Cardiac muscle cell (in vitro differentiated cells and primary cell): ENCODE data around the gene CD48. TPM values are rescaled to one million over a fixed set of nuclear protein-coding genes. Genes with fewer than 3 reads are reported as not detected.
"Not testable (repeated sequence)": the region's sequence is repeated elsewhere in the genome, so short reads cannot be mapped to it uniquely, and the experiment has no call there.

ENCODE experiments used
- DNase-seq, 2 donors: peaks; one replicate each; pipeline versions ENCODE4 v3.0.0 to v3.0.0-alpha.2; 2010 to 2017; ENCODE audit warnings: low read depth in 1 of 2, low spot score in 1 of 2
- H3K27ac ChIP-seq: fragments of 200-600 bp; sonication (generic); 2 replicates; pipeline ENCODE4 v1.5.1; 2016
- H3K27me3 ChIP-seq: fragments of 200-600 bp; sonication (generic); 2 replicates; pipeline ENCODE4 v1.6.0; 2016; ENCODE audit warnings: control low read depth
- H3K36me3 ChIP-seq: fragments of 200-600 bp; sonication (generic); 2 replicates; pipeline ENCODE4 v1.5.1; 2016; ENCODE audit warnings: control low read depth
- H3K4me1 ChIP-seq: fragments of 200-600 bp; sonication (generic); 2 replicates; pipeline ENCODE4 v1.8.1; 2017; ENCODE audit warnings: low read depth, mild to moderate bottlenecking, mixed run types
- H3K4me3 ChIP-seq: fragments of 200-600 bp; sonication (generic); 2 replicates; pipeline ENCODE4 v1.5.1; 2016; ENCODE audit warnings: mild to moderate bottlenecking
- H3K9me3 ChIP-seq: fragments of 200-600 bp; sonication (generic); 2 replicates; pipeline ENCODE4 v1.5.1; 2017; ENCODE audit warnings: low read depth, mild to moderate bottlenecking, control low read depth
- CTCF ChIP-seq: IDR thresholded peaks from 2 replicates; pipeline ENCODE4 v1.5.1; 2012; ENCODE audit warnings: low read depth, mild to moderate bottlenecking, low read length
- polyA plus RNA-seq: library from polyadenylated mRNA; unstranded; fragments of >200 nt; fragmentation: Nextera tagmentation; extraction: Ambion mirVana; gene quantifications from 2 replicates; pipeline ENCODE4 v1.2.1, GENCODE V29; 2016
- total RNA-seq: library from RNA; depleted of rRNA; stranded (reverse); fragments of >200 nt; gene quantifications from 2 replicates; pipeline ENCODE4 v1.2.3, GENCODE V29; 2016

The CD48 gene
- total and polyA plus RNA-seq, 2 experiments from 2014 or later: not detected

- H3K36me3 ChIP-seq: no peaks in the 10 kb centered on the region
- DNase-seq: no peak
- H3K4me3 ChIP-seq: no peak overlapping the region
- no peaks in the 10 kb centered on the region for H3K9me3 ChIP-seq
- no peak overlapping the region for H3K27ac ChIP-seq
- no peaks in the 10 kb centered on the region for H3K27me3 ChIP-seq
- H3K4me1 ChIP-seq: no peaks in the 10 kb centered on the region
- no peak for TF ChIP-seq CTCF
These were observed 22.7 kb upstream of the CD48 start for GRCh38 chr1:160734301-160734700.

- no peak for TF ChIP-seq CTCF
- no peak overlapping the region for H3K4me3 ChIP-seq
- H3K27me3 ChIP-seq: no peaks in the 10 kb centered on the region
- no peak overlapping the region for H3K27ac ChIP-seq
- H3K9me3 ChIP-seq: no peaks in the 10 kb centered on the region
- DNase-seq: no peak
- no peaks in the 10 kb centered on the region for H3K4me1 ChIP-seq
- no peaks in the 10 kb centered on the region for H3K36me3 ChIP-seq
These were observed 22.3 kb upstream of the CD48 start for GRCh38 chr1:160733898-160734297.

GRCh38 chr1:160731990-160732389 lies 20.4 kb upstream of the CD48 start:
- no peaks in the 10 kb centered on the region for H3K4me1 ChIP-seq
- H3K27ac ChIP-seq: no peak overlapping the region
- H3K27me3 ChIP-seq: no peaks in the 10 kb centered on the region
- no peak for TF ChIP-seq CTCF
- no peak overlapping the region for H3K4me3 ChIP-seq
- H3K36me3 ChIP-seq: no peaks in the 10 kb centered on the region
- H3K9me3 ChIP-seq: no peaks in the 10 kb centered on the region
- no peak for DNase-seq

GRCh38 chr1:160731564-160731963 lies 19.9 kb upstream of the CD48 start:
- DNase-seq, H3K4me1 ChIP-seq, H3K4me3 ChIP-seq, H3K36me3 ChIP-seq, H3K27me3 ChIP-seq, H3K9me3 ChIP-seq, H3K27ac ChIP-seq: not testable (repeated sequence)

- Histone ChIP-seq H3K27me3 (peaks cover 4% of the 10 kb centered on the region), H3K9me3 (no peaks in the 10 kb centered on the region)
- no peak for TF ChIP-seq CTCF
These were observed 15.7 kb upstream of the CD48 start for GRCh38 chr1:160727316-160727640.

GRCh38 chr1:160726498-160727315 lies 15.1 kb upstream of the CD48 start:
- peak overlapping the region; percentile 72 for H3K27ac ChIP-seq

More at GRCh38 chr1:160727316-160727640, 15.7 kb upstream of the CD48 start:
- Histone ChIP-seq H3K4me3 (no peak overlapping the region), H3K27ac (no peak overlapping the region), H3K36me3 (no peaks in the 10 kb centered on the region), H3K4me1 (peaks cover 8% of the 10 kb centered on the region)
- DNase-seq: no peak

More at GRCh38 chr1:160726498-160727315, 15.1 kb upstream of the CD48 start:
- no peak overlapping the region for H3K4me3 ChIP-seq
- DNase-seq: peak; percentile 84 to 90
- no peaks in the 10 kb centered on the region for H3K9me3 ChIP-seq
- TF ChIP-seq CTCF: peak; percentile 82
- peaks cover 6% of the 10 kb centered on the region for H3K27me3 ChIP-seq
- H3K4me1 ChIP-seq: peaks cover 8% of the 10 kb centered on the region
- no peaks in the 10 kb centered on the region for H3K36me3 ChIP-seq
